ENCODE data around the gene CYP8B1.
A peak's percentile ranks its signal among the peaks of the same experiment; 100 is the strongest.

CYP8B1 gene

GRCh38 chr3:42875325-42876151, at the start of gene CYP8B1:
Gene CYP8B1, minus strand, starts transcription at chr3:42875879. Its CDS starts 63 bp downstream, at chr3:42875816.
- DNase-seq (ENCODE audit: low read depth), result no peak

- DNase-seq (ENCODE audit: low read depth), result no peak
These were observed 47.9 kb upstream of the CYP8B1 start for GRCh38 chr3:42923606-42924005.

GRCh38 chr3:42914771-42915515, 39.3 kb upstream of the CYP8B1 start:
- DNase-seq (ENCODE audit: low read depth), result no peak

GRCh38 chr3:42911551-42911950, 35.9 kb upstream of the CYP8B1 start:
- no peak for DNase-seq (ENCODE audit: low read depth)

- no peak for DNase-seq (ENCODE audit: low read depth)
These were observed 33.0 kb upstream of the CYP8B1 start for GRCh38 chr3:42908675-42909074.

- no peak for DNase-seq (ENCODE audit: low read depth)
These were observed 31.1 kb upstream of the CYP8B1 start for GRCh38 chr3:42906848-42907183.

- DNase-seq (ENCODE audit: low read depth), result peak; percentile 6
These were observed 30.6 kb upstream of the CYP8B1 start, which contains the start of gene ZNF662 for GRCh38 chr3:42906070-42906847. Gene ZNF662, plus strand, starts transcription at chr3:42906142. Its CDS starts 1,973 bp downstream, at chr3:42908115.

GRCh38 chr3:42905740-42906069, 30.0 kb upstream of the CYP8B1 start:
- DNase-seq (ENCODE audit: low read depth), result no peak

GRCh38 chr3:42904076-42904475, 28.4 kb upstream of the CYP8B1 start:
- no peak for DNase-seq (ENCODE audit: low read depth)

GRCh38 chr3:42902257-42902656, 26.6 kb upstream of the CYP8B1 start:
- DNase-seq (ENCODE audit: low read depth), result no peak

GRCh38 chr3:42901073-42901415, 25.4 kb upstream of the CYP8B1 start:
- no peak for DNase-seq (ENCODE audit: low read depth)

- DNase-seq (ENCODE audit: low read depth), result no peak
These were observed 24.8 kb upstream of the CYP8B1 start for GRCh38 chr3:42900226-42901072.

- DNase-seq (ENCODE audit: low read depth), result no peak
These were observed 23.4 kb upstream of the CYP8B1 start for GRCh38 chr3:42898896-42899675.

- DNase-seq (ENCODE audit: low read depth), result no peak
These were observed 19.8 kb upstream of the CYP8B1 start for GRCh38 chr3:42895580-42895868.

GRCh38 chr3:42894698-42895579, 19.3 kb upstream of the CYP8B1 start:
- no peak for DNase-seq (ENCODE audit: low read depth)

- no peak for DNase-seq (ENCODE audit: low read depth)
These were observed 17.1 kb upstream of the CYP8B1 start for GRCh38 chr3:42892807-42893206.

GRCh38 chr3:42892169-42892568, 16.5 kb upstream of the CYP8B1 start:
- DNase-seq (ENCODE audit: low read depth), result no peak

- DNase-seq (ENCODE audit: low read depth), result no peak
These were observed 15.4 kb upstream of the CYP8B1 start for GRCh38 chr3:42891042-42891441.

GRCh38 chr3:42887084-42887483, 11.4 kb upstream of the CYP8B1 start:
- no peak for DNase-seq (ENCODE audit: low read depth)

GRCh38 chr3:42886294-42886822, 10.7 kb upstream of the CYP8B1 start:
- no peak for DNase-seq (ENCODE audit: low read depth)

All from stimulated activated CD8-positive, alpha-beta memory T cell treated with anti-CD3 and anti-CD28 coated beads, Interleukin-15, amount 100 ng/mL, for 24 hours (primary cell).